Type B pancreatic cell (in vitro differentiated cells): ENCODE data around the gene PCSK6. TPM values are rescaled to one million over a fixed set of nuclear protein-coding genes. Genes with fewer than 3 reads are reported as not detected.
A peak's percentile ranks its signal among the peaks of the same experiment; 100 is the strongest.

Experiments
- DNase-seq: peaks from one replicate; pipeline ENCODE4 v3.0.0; 2021; ENCODE audit warnings: mixed read lengths; ENCODE audit not compliant: unreplicated experiment; ENCODE audit errors: extremely low spot score
- H3K27ac Mint-ChIP-seq: 2 replicates; pipeline ENCODE4 v1.8.0; 2021; ENCODE audit warnings: mild to moderate bottlenecking, mixed read lengths
- H3K27me3 Mint-ChIP-seq: 2 replicates; pipeline ENCODE4 v1.8.0; 2021; ENCODE audit warnings: mixed read lengths
- H3K36me3 Mint-ChIP-seq: 2 replicates; pipeline ENCODE4 v1.8.0; 2021; ENCODE audit warnings: mixed read lengths
- H3K4me1 Mint-ChIP-seq: one replicate; pipeline ENCODE4 v1.8.0; 2021; ENCODE audit warnings: mixed read lengths; ENCODE audit not compliant: unreplicated experiment
- H3K4me3 Mint-ChIP-seq: 2 replicates; pipeline ENCODE4 v1.8.0; 2021; ENCODE audit warnings: mild to moderate bottlenecking, mixed read lengths
- H3K9me3 Mint-ChIP-seq: 2 replicates; pipeline ENCODE4 v1.8.0; 2021; ENCODE audit warnings: mixed read lengths
- CTCF ChIP-seq: fragments of 200-600 bp; sonication (generic); conservative IDR thresholded peaks from 2 replicates; pipeline ENCODE4 v1.5.0; 2021; ENCODE audit warnings: antibody characterized with exemption, mild to moderate bottlenecking
- total RNA-seq: library from RNA; stranded (reverse); gene quantifications from 2 replicates; pipeline ENCODE4 v1.2.1, GENCODE V29; 2021; ENCODE audit warnings: low replicate concordance

Gene PCSK6
- total RNA-seq, 1 donor from 2014 or later: 5.4 TPM

DNA sequence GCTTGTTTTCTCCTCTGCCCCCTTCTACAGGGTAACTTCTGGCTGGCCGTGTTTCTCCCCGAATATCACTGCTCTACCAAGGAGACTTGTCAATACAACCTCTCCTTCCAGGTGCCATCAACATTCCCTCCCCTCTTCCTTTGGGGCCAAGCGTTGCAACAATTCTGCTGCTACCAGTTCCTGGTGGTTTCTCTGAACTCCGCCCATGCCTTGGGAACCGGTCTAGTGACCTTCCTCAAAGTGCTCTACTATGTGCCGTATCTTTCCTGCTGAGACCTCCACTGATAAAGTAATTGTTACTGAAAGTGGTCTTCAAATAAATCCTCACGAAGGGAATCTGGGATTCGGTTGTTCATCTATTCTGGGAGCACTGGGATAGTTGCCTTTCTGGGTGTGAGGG, 26.2 kb downstream of the PCSK6 start:
- H3K9me3 Mint-ChIP-seq: peaks cover 11% of the 10 kb centered on the region
- peaks cover 19% of the 10 kb centered on the region for H3K27me3 Mint-ChIP-seq
- H3K4me3 Mint-ChIP-seq: no peak overlapping the region
- no peaks in the 10 kb centered on the region for H3K36me3 Mint-ChIP-seq
- no peak for TF ChIP-seq CTCF
- DNase-seq: no peak
- H3K4me1 Mint-ChIP-seq: peaks cover 13% of the 10 kb centered on the region
- peak overlapping the region; percentile 22 for H3K27ac Mint-ChIP-seq

GRCh38 chr15:101461097-101461496, 28.4 kb downstream of the PCSK6 start:
- no peak for TF ChIP-seq CTCF
- Mint-ChIP-seq H3K9me3 (peaks cover 11% of the 10 kb centered on the region), H3K4me3 (no peak overlapping the region), H3K4me1 (peaks cover 17% of the 10 kb centered on the region), H3K27me3 (peaks cover 13% of the 10 kb centered on the region), H3K27ac (no peak overlapping the region), H3K36me3 (no peaks in the 10 kb centered on the region)
- DNase-seq: no peak

- H3K27ac Mint-ChIP-seq: no peak overlapping the region
- DNase-seq: no peak
Observed at GRCh38 chr15:101459579-101460300, 29.8 kb downstream of the PCSK6 start.

GRCh38 chr15:101458908-101459578, 30.5 kb downstream of the PCSK6 start:
- Mint-ChIP-seq H3K36me3 (no peaks in the 10 kb centered on the region), H3K27ac (no peak overlapping the region), H3K9me3 (peaks cover 5% of the 10 kb centered on the region), H3K4me1 (peaks cover 27% of the 10 kb centered on the region), H3K27me3 (peaks cover 13% of the 10 kb centered on the region), H3K4me3 (no peak overlapping the region)
- DNase-seq: no peak
- no peak for TF ChIP-seq CTCF

More at GRCh38 chr15:101459579-101460300, 29.8 kb downstream of the PCSK6 start:
- Mint-ChIP-seq H3K27me3 (peaks cover 13% of the 10 kb centered on the region), H3K9me3 (peaks cover 5% of the 10 kb centered on the region), H3K36me3 (no peaks in the 10 kb centered on the region), H3K4me3 (no peak overlapping the region), H3K4me1 (peaks cover 27% of the 10 kb centered on the region)
- TF ChIP-seq CTCF: no peak

- Mint-ChIP-seq H3K9me3 (peaks cover under 1% of the 10 kb centered on the region), H3K27ac (no peak overlapping the region)
Observed at GRCh38 chr15:101458158-101458900, 31.2 kb downstream of the PCSK6 start.

More at GRCh38 chr15:101458158-101458900, 31.2 kb downstream of the PCSK6 start:
- DNase-seq: no peak
- no peak for TF ChIP-seq CTCF
- H3K4me3 Mint-ChIP-seq: no peak overlapping the region
- H3K4me1 Mint-ChIP-seq: peaks cover 28% of the 10 kb centered on the region
- peaks cover 8% of the 10 kb centered on the region for H3K27me3 Mint-ChIP-seq
- no peaks in the 10 kb centered on the region for H3K36me3 Mint-ChIP-seq
